IMR-90 (cell line): Measurements from ENCODE around the gene DUSP2. TPM values are rescaled to one million over a fixed set of nuclear protein-coding genes. Genes with fewer than 3 reads are reported as not detected.

Source experiments
- ATAC-seq: fragments of 200-7000 bp; cut with Tn5 transposase; 2 replicates; pipeline ENCODE4 v1.9.1; 2020; ENCODE audit warnings: low read depth, mild to moderate bottlenecking, moderate library complexity
- BruUV-seq: library from RNA; stranded (reverse); fragments of 400-500 nt; replicated peaks from 2 replicates; lab custom pipeline; 2021; lab: Mats Ljungman, UMichigan
- CTCF ChIA-PET: fragments of 300-600 bp; formaldehyde crosslinking; extraction: SDS; loops from one replicate; lab custom pipeline; 2021; ENCODE audit warnings: antibody characterized with exemption; lab: Yijun Ruan, JAX
- POLR2A ChIA-PET: fragments of 300-600 bp; sonication (Branson Sonifier 250); formaldehyde crosslinking; loops from one replicate; lab custom pipeline; 2022; ENCODE audit warnings: antibody characterized with exemption; ENCODE audit not compliant: unreplicated experiment; lab: Charles Lee
- DNase-seq: peaks from one replicate; pipeline ENCODE4 v3.0.0; 2013
- H2AFZ ChIP-seq: replicated peaks from 2 replicates; pipeline ENCODE3; 2013; ENCODE audit warnings: low read length, mild to moderate bottlenecking; ENCODE audit not compliant: poor library complexity
- H2AK5ac ChIP-seq: 2 replicates; pipeline ENCODE4 v1.6.1; 2013; ENCODE audit warnings: low read depth, low read length, inconsistent platforms
- H2AK9ac ChIP-seq: replicated peaks from 2 replicates; pipeline ENCODE3; 2013; ENCODE audit warnings: mild to moderate bottlenecking, low read depth, low read length, moderate library complexity; ENCODE audit not compliant: poor library complexity
- H2BK120ac ChIP-seq: 2 replicates; pipeline ENCODE4 v1.6.1; 2013; ENCODE audit warnings: low read depth, low read length, inconsistent platforms
- H2BK15ac ChIP-seq: 3 replicates; pipeline ENCODE4 v1.6.1; 2013; ENCODE audit warnings: low read depth, low read length, inconsistent platforms
- H2BK20ac ChIP-seq: 2 replicates; pipeline ENCODE4 v1.6.1; 2013; ENCODE audit warnings: low read depth, mild to moderate bottlenecking, inconsistent platforms, low read length, moderate library complexity
- H2BK5ac ChIP-seq: 2 replicates; pipeline ENCODE4 v1.6.1; 2013; ENCODE audit warnings: mild to moderate bottlenecking, low read depth, low read length, inconsistent platforms; ENCODE audit not compliant: poor library complexity, severe bottlenecking
- H3K14ac ChIP-seq: replicated peaks from 2 replicates; pipeline ENCODE4 v1.6.1; 2013; ENCODE audit warnings: low read depth, low read length, inconsistent platforms
- H3K18ac ChIP-seq: 2 replicates; pipeline ENCODE4 v1.6.1; 2013; ENCODE audit warnings: low read depth, low read length, control low read depth
- H3K23ac ChIP-seq: 2 replicates; pipeline ENCODE4 v1.6.1; 2013; ENCODE audit warnings: low read depth, low read length, inconsistent platforms
- H3K27ac ChIP-seq: 2 replicates; pipeline ENCODE4 v1.5.1; 2013; ENCODE audit warnings: mild to moderate bottlenecking, control low read depth, low read length; ENCODE audit not compliant: insufficient read depth
- H3K27me3 ChIP-seq: 2 replicates; pipeline ENCODE4 v1.6.1; 2013; ENCODE audit warnings: low read length; ENCODE audit not compliant: control insufficient read depth, insufficient read depth
- H3K36me3 ChIP-seq: 2 replicates; pipeline ENCODE4 v1.6.1; 2013; ENCODE audit warnings: low read length, mixed read lengths; ENCODE audit not compliant: control insufficient read depth, insufficient read depth
- H3K4ac ChIP-seq: 2 replicates; pipeline ENCODE4 v1.6.1; 2013; ENCODE audit warnings: low read depth, low read length, inconsistent platforms
- H3K4me1 ChIP-seq: 2 replicates; pipeline ENCODE4 v1.6.1; 2013; ENCODE audit warnings: low read length, mixed read lengths; ENCODE audit not compliant: control insufficient read depth, insufficient read depth
- H3K4me2 ChIP-seq: 2 replicates; pipeline ENCODE4 v1.6.1; 2013; ENCODE audit warnings: low read depth, mild to moderate bottlenecking, control low read depth, low read length, moderate library complexity
- H3K4me3 ChIP-seq: 2 replicates; pipeline ENCODE4 v1.5.1; 2013; ENCODE audit warnings: low read depth, mild to moderate bottlenecking, control low read depth, low read length, moderate library complexity; ENCODE audit not compliant: insufficient read depth
- H3K56ac ChIP-seq: 2 replicates; pipeline ENCODE4 v1.6.1; 2013; ENCODE audit warnings: low read length, inconsistent platforms; ENCODE audit not compliant: insufficient read depth; ENCODE audit errors: extremely low read depth
- H3K79me1 ChIP-seq, 2 experiments: 2 replicates each; pipeline ENCODE4 v1.6.1; 2013; ENCODE audit warnings: low read length in 2 of 2, inconsistent platforms in 1 of 2, low read depth in 1 of 2
- H3K9ac ChIP-seq: 2 replicates; pipeline ENCODE4 v1.6.1; 2013; ENCODE audit warnings: low read depth, low read length, control low read depth
- H3K9me1 ChIP-seq: 2 replicates; pipeline ENCODE4 v1.6.1; 2013; ENCODE audit warnings: low read length, inconsistent platforms; ENCODE audit not compliant: insufficient read depth
- H3K9me3 ChIP-seq: 2 replicates; pipeline ENCODE4 v1.6.1; 2013; ENCODE audit warnings: low read length; ENCODE audit not compliant: control insufficient read depth, insufficient read depth
- H4K20me1 ChIP-seq: 2 replicates; pipeline ENCODE4 v1.6.1; 2013; ENCODE audit warnings: low read length, inconsistent platforms; ENCODE audit not compliant: insufficient read depth
- H4K5ac ChIP-seq: 2 replicates; pipeline ENCODE4 v1.6.1; 2013; ENCODE audit warnings: mild to moderate bottlenecking, low read depth, low read length, control low read depth
- H4K8ac ChIP-seq, 2 experiments: 2 replicates each; pipeline ENCODE4 v1.6.1; 2013; ENCODE audit warnings: low read depth in 2 of 2, low read length in 2 of 2, control low read depth in 1 of 2, inconsistent platforms in 1 of 2
- H4K91ac ChIP-seq: 2 replicates; pipeline ENCODE4 v1.6.1; 2013; ENCODE audit warnings: low read depth, low read length, inconsistent platforms; ENCODE audit not compliant: insufficient read depth
- BHLHE40 ChIP-seq: fragments of 150-350 bp; IDR thresholded peaks from 2 replicates; pipeline ENCODE4 v1.6.1; 2016; ENCODE audit warnings: mild to moderate bottlenecking, low read depth, low read length
- CHD1 ChIP-seq: IDR thresholded peaks from 2 replicates; pipeline ENCODE4 v1.6.1; 2012; ENCODE audit warnings: low read depth, low read length, improper control_type of control experiment
- MAFK ChIP-seq: IDR thresholded peaks from 2 replicates; pipeline ENCODE4 v1.6.1; 2012; ENCODE audit warnings: low read depth, low read length, improper control_type of control experiment
- MAZ ChIP-seq: IDR thresholded peaks from 2 replicates; pipeline ENCODE4 v1.6.1; 2012; ENCODE audit warnings: low read depth, mild to moderate bottlenecking, low read length, improper control_type of control experiment, moderate library complexity, borderline replicate concordance
- NFE2L2 ChIP-seq: fragments of 150-350 bp; IDR thresholded peaks from 2 replicates; pipeline ENCODE4 v1.6.1; 2016; ENCODE audit warnings: low read depth, mild to moderate bottlenecking, low read length
- RCOR1 ChIP-seq: IDR thresholded peaks from 2 replicates; pipeline ENCODE4 v1.6.1; 2012; ENCODE audit warnings: mild to moderate bottlenecking, low read length, improper control_type of control experiment; ENCODE audit not compliant: insufficient replicate concordance
- RFX5 ChIP-seq: IDR thresholded peaks from 2 replicates; pipeline ENCODE4 v1.8.0; 2012; ENCODE audit warnings: low read depth, mild to moderate bottlenecking, low read length, moderate library complexity
- SMC3 ChIP-seq: fragments of 150-350 bp; IDR thresholded peaks from 2 replicates; pipeline ENCODE4 v1.6.1; 2016; ENCODE audit warnings: low read depth, mild to moderate bottlenecking, antibody characterized with exemption, low read length, moderate library complexity
- USF2 ChIP-seq: fragments of 150-350 bp; IDR thresholded peaks from 2 replicates; pipeline ENCODE4 v1.6.1; 2017; ENCODE audit warnings: mild to moderate bottlenecking, antibody characterized with exemption, low read length, low read depth
- WGBS, 2 experiments: methylation state at CpG; one replicate each; pipeline versions ENCODE4 v1.1.5 to v1.1.7; 2013; ENCODE audit warnings: missing lambda C conversion rate in 2 of 2; ENCODE audit not compliant: insufficient read length in 1 of 2; ENCODE audit errors: extremely low coverage in 2 of 2; 5-methylcytosine and 5-hydroxymethylcytosine counted together
- dilution Hi-C: fragments of 300-500 bp; cut with HindIII; formaldehyde crosslinking; loops from one replicate; pipeline ENCODE4 v1.14.3; 2018; ENCODE audit warnings: low sequenced_read_pairs; ENCODE audit not compliant: unreplicated experiment
- in situ Hi-C: fragments of 300-500 bp; cut with MboI; formaldehyde crosslinking; loops from 3 replicates; pipeline ENCODE4 v1.14.3; 2019; ENCODE audit warnings: low sequenced_read_pairs, inconsistent platforms, mixed read lengths
- intact Hi-C: fragments of 100-400 bp; cut with micrococcal nuclease; formaldehyde crosslinking; loops from 2 replicates; pipeline ENCODE4 v1.10.0; 2022
- polyA plus RNA-seq, 3 experiments: library from polyadenylated mRNA; depleted of rRNA; stranded (reverse); fragments of >200 nt; gene quantifications; 2 replicates each; pipeline ENCODE4 v1.2.3, GENCODE V29; 2012; ENCODE audit warnings: low replicate concordance in 1 of 3
- total RNA-seq: library from RNA; depleted of rRNA; stranded (reverse); fragments of >200 nt; gene quantifications from 2 replicates; pipeline ENCODE4 v1.2.3, GENCODE V29; 2012
- TF ChIP-seq, protein P1 (sequence below): conservative IDR thresholded peaks from 2 replicates; pipeline ENCODE4 v1.5.1; 2012; ENCODE audit warnings: mild to moderate bottlenecking, low read depth, low read length, improper control_type of control experiment

DUSP2 gene
- total and polyA plus RNA-seq, 2 of the 4 experiments (the other 2 are of a cell fraction), result 1.8 to 3.8 TPM

- H2AK5ac ChIP-seq, result no peak overlapping the region
- H2BK20ac ChIP-seq, result no peak overlapping the region
- H2AK9ac ChIP-seq, result peak overlapping the region; percentile 50
- dilution Hi-C loops (no loop called here), in situ Hi-C loops (loop anchor here (25.0 kb wide), 1 partner anchor 96 kb away; no protein-coding TSS in a partner anchor), intact Hi-C loops (no loop called here)
- H3K4me3 ChIP-seq, result no peak overlapping the region
- WGBS, 2 experiments, result 10% methylated on average over 7 of the region's 17 CpGs; no CpG with 5 or more reads in 1 of the 2 experiments
- ChIA-PET CTCF (interaction anchor here (0.9 kb wide), 1 partner anchor 9 kb away, joined by 4 read pairs; no protein-coding TSS in a partner anchor), POLR2A (no interaction called here)
- ATAC-seq (no peak), DNase-seq (no peak)
- H2BK5ac ChIP-seq, result no peak overlapping the region
- H3K9me1 ChIP-seq, result no peaks in the 10 kb centered on the region
- H3K79me1 ChIP-seq, result no peaks in the 10 kb centered on the region
- no peak overlapping the region for H3K9ac ChIP-seq
- H3K4me1 ChIP-seq, result no peaks in the 10 kb centered on the region; the same call in 1 of the 2 replicates
- no peak overlapping the region for H2BK15ac ChIP-seq
- H3K9me3 ChIP-seq, result peaks cover 15% of the 10 kb centered on the region
- no peak overlapping the region for H3K23ac ChIP-seq
- TF ChIP-seq MAZ (no peak), BHLHE40 (no peak), CHD1 (no peak), RFX5 (no peak), RCOR1 (no peak), SMC3 (no peak), USF2 (no peak), NFE2L2 (no peak), MAFK (no peak)
- TF ChIP-seq, protein P1, sequence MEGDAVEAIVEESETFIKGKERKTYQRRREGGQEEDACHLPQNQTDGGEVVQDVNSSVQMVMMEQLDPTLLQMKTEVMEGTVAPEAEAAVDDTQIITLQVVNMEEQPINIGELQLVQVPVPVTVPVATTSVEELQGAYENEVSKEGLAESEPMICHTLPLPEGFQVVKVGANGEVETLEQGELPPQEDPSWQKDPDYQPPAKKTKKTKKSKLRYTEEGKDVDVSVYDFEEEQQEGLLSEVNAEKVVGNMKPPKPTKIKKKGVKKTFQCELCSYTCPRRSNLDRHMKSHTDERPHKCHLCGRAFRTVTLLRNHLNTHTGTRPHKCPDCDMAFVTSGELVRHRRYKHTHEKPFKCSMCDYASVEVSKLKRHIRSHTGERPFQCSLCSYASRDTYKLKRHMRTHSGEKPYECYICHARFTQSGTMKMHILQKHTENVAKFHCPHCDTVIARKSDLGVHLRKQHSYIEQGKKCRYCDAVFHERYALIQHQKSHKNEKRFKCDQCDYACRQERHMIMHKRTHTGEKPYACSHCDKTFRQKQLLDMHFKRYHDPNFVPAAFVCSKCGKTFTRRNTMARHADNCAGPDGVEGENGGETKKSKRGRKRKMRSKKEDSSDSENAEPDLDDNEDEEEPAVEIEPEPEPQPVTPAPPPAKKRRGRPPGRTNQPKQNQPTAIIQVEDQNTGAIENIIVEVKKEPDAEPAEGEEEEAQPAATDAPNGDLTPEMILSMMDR, result no peak
- H4K8ac ChIP-seq, result peak overlapping the region; percentile 20 to 53; a peak in 1 of 4 replicates
- H2AFZ ChIP-seq, result peak overlapping the region; percentile 88
- no peak overlapping the region for H3K4ac ChIP-seq
- no peak overlapping the region for H3K4me2 ChIP-seq
- H2BK120ac ChIP-seq, result no peak overlapping the region
- no peak overlapping the region for H3K14ac ChIP-seq
- H3K56ac ChIP-seq, result no peak overlapping the region
- peaks cover 63% of the 10 kb centered on the region for H3K27me3 ChIP-seq
- H3K18ac ChIP-seq, result no peak overlapping the region
- H3K27ac ChIP-seq, result no peak overlapping the region
- no peak overlapping the region for H4K91ac ChIP-seq
- no peaks in the 10 kb centered on the region for H3K36me3 ChIP-seq
- no peak overlapping the region for H4K5ac ChIP-seq
- H4K20me1 ChIP-seq, result no peaks in the 10 kb centered on the region
- no TSS peak for BruUV-seq
These were observed 36.5 kb downstream of the DUSP2 start for GRCh38 chr2:96108541-96109360.
